IMR-90 (cell line): ENCODE data around the gene MSANTD1. TPM values are rescaled to one million over a fixed set of nuclear protein-coding genes. Genes with fewer than 3 reads are reported as not detected.

Experiments
- ATAC-seq: fragments of 200-7000 bp; cut with Tn5 transposase; 2 replicates; pipeline ENCODE4 v1.9.1; 2020; ENCODE audit warnings: low read depth, mild to moderate bottlenecking, moderate library complexity
- Bru-seq: library from RNA; stranded (reverse); fragments of 400-500 nt; gene quantifications from one replicate; lab custom pipeline; 2021; lab: Mats Ljungman, UMichigan
- BruChase-seq, 2 experiments: library from RNA; stranded (reverse); fragments of 400-500 nt; gene quantifications; one replicate each; lab custom pipeline; 2021; lab: Mats Ljungman, UMichigan
- BruUV-seq: library from RNA; stranded (reverse); fragments of 400-500 nt; replicated peaks from 2 replicates; lab custom pipeline; 2021; lab: Mats Ljungman, UMichigan
- CTCF ChIA-PET: fragments of 300-600 bp; formaldehyde crosslinking; extraction: SDS; loops from one replicate; lab custom pipeline; 2021; ENCODE audit warnings: antibody characterized with exemption; lab: Yijun Ruan, JAX
- POLR2A ChIA-PET: fragments of 300-600 bp; sonication (Branson Sonifier 250); formaldehyde crosslinking; loops from one replicate; lab custom pipeline; 2022; ENCODE audit warnings: antibody characterized with exemption; ENCODE audit not compliant: unreplicated experiment; lab: Charles Lee
- DNase-seq: peaks from one replicate; pipeline ENCODE4 v3.0.0; 2013
- H2AFZ ChIP-seq: replicated peaks from 2 replicates; pipeline ENCODE3; 2013; ENCODE audit warnings: low read length, mild to moderate bottlenecking; ENCODE audit not compliant: poor library complexity
- H2AK5ac ChIP-seq: 2 replicates; pipeline ENCODE4 v1.6.1; 2013; ENCODE audit warnings: low read depth, low read length, inconsistent platforms
- H2AK9ac ChIP-seq: replicated peaks from 2 replicates; pipeline ENCODE3; 2013; ENCODE audit warnings: mild to moderate bottlenecking, low read depth, low read length, moderate library complexity; ENCODE audit not compliant: poor library complexity
- H2BK120ac ChIP-seq: 2 replicates; pipeline ENCODE4 v1.6.1; 2013; ENCODE audit warnings: low read depth, low read length, inconsistent platforms
- H2BK15ac ChIP-seq: 3 replicates; pipeline ENCODE4 v1.6.1; 2013; ENCODE audit warnings: low read depth, low read length, inconsistent platforms
- H2BK20ac ChIP-seq: 2 replicates; pipeline ENCODE4 v1.6.1; 2013; ENCODE audit warnings: low read depth, mild to moderate bottlenecking, inconsistent platforms, low read length, moderate library complexity
- H2BK5ac ChIP-seq: 2 replicates; pipeline ENCODE4 v1.6.1; 2013; ENCODE audit warnings: mild to moderate bottlenecking, low read depth, low read length, inconsistent platforms; ENCODE audit not compliant: poor library complexity, severe bottlenecking
- H3K14ac ChIP-seq: replicated peaks from 2 replicates; pipeline ENCODE4 v1.6.1; 2013; ENCODE audit warnings: low read depth, low read length, inconsistent platforms
- H3K18ac ChIP-seq: 2 replicates; pipeline ENCODE4 v1.6.1; 2013; ENCODE audit warnings: low read depth, low read length, control low read depth
- H3K23ac ChIP-seq: 2 replicates; pipeline ENCODE4 v1.6.1; 2013; ENCODE audit warnings: low read depth, low read length, inconsistent platforms
- H3K27ac ChIP-seq: 2 replicates; pipeline ENCODE4 v1.5.1; 2013; ENCODE audit warnings: mild to moderate bottlenecking, control low read depth, low read length; ENCODE audit not compliant: insufficient read depth
- H3K27me3 ChIP-seq: 2 replicates; pipeline ENCODE4 v1.6.1; 2013; ENCODE audit warnings: low read length; ENCODE audit not compliant: control insufficient read depth, insufficient read depth
- H3K36me3 ChIP-seq: 2 replicates; pipeline ENCODE4 v1.6.1; 2013; ENCODE audit warnings: low read length, mixed read lengths; ENCODE audit not compliant: control insufficient read depth, insufficient read depth
- H3K4ac ChIP-seq: 2 replicates; pipeline ENCODE4 v1.6.1; 2013; ENCODE audit warnings: low read depth, low read length, inconsistent platforms
- H3K4me1 ChIP-seq: 2 replicates; pipeline ENCODE4 v1.6.1; 2013; ENCODE audit warnings: low read length, mixed read lengths; ENCODE audit not compliant: control insufficient read depth, insufficient read depth
- H3K4me2 ChIP-seq: 2 replicates; pipeline ENCODE4 v1.6.1; 2013; ENCODE audit warnings: low read depth, mild to moderate bottlenecking, control low read depth, low read length, moderate library complexity
- H3K4me3 ChIP-seq: 2 replicates; pipeline ENCODE4 v1.5.1; 2013; ENCODE audit warnings: low read depth, mild to moderate bottlenecking, control low read depth, low read length, moderate library complexity; ENCODE audit not compliant: insufficient read depth
- H3K56ac ChIP-seq: 2 replicates; pipeline ENCODE4 v1.6.1; 2013; ENCODE audit warnings: low read length, inconsistent platforms; ENCODE audit not compliant: insufficient read depth; ENCODE audit errors: extremely low read depth
- H3K79me1 ChIP-seq, 2 experiments: 2 replicates each; pipeline ENCODE4 v1.6.1; 2013; ENCODE audit warnings: low read length in 2 of 2, inconsistent platforms in 1 of 2, low read depth in 1 of 2
- H3K9ac ChIP-seq: 2 replicates; pipeline ENCODE4 v1.6.1; 2013; ENCODE audit warnings: low read depth, low read length, control low read depth
- H3K9me1 ChIP-seq: 2 replicates; pipeline ENCODE4 v1.6.1; 2013; ENCODE audit warnings: low read length, inconsistent platforms; ENCODE audit not compliant: insufficient read depth
- H3K9me3 ChIP-seq: 2 replicates; pipeline ENCODE4 v1.6.1; 2013; ENCODE audit warnings: low read length; ENCODE audit not compliant: control insufficient read depth, insufficient read depth
- H4K20me1 ChIP-seq: 2 replicates; pipeline ENCODE4 v1.6.1; 2013; ENCODE audit warnings: low read length, inconsistent platforms; ENCODE audit not compliant: insufficient read depth
- H4K5ac ChIP-seq: 2 replicates; pipeline ENCODE4 v1.6.1; 2013; ENCODE audit warnings: mild to moderate bottlenecking, low read depth, low read length, control low read depth
- H4K8ac ChIP-seq, 2 experiments: 2 replicates each; pipeline ENCODE4 v1.6.1; 2013; ENCODE audit warnings: low read depth in 2 of 2, low read length in 2 of 2, control low read depth in 1 of 2, inconsistent platforms in 1 of 2
- H4K91ac ChIP-seq: 2 replicates; pipeline ENCODE4 v1.6.1; 2013; ENCODE audit warnings: low read depth, low read length, inconsistent platforms; ENCODE audit not compliant: insufficient read depth
- BHLHE40 ChIP-seq: fragments of 150-350 bp; IDR thresholded peaks from 2 replicates; pipeline ENCODE4 v1.6.1; 2016; ENCODE audit warnings: mild to moderate bottlenecking, low read depth, low read length
- CEBPB ChIP-seq: IDR thresholded peaks from 2 replicates; pipeline ENCODE4 v1.6.1; 2012; ENCODE audit warnings: low read depth, low read length, improper control_type of control experiment
- CHD1 ChIP-seq: IDR thresholded peaks from 2 replicates; pipeline ENCODE4 v1.6.1; 2012; ENCODE audit warnings: low read depth, low read length, improper control_type of control experiment
- ELK1 ChIP-seq: fragments of 150-350 bp; IDR thresholded peaks from 2 replicates; pipeline ENCODE4 v1.6.1; 2016; ENCODE audit warnings: low read depth, mild to moderate bottlenecking, low read length, moderate library complexity, borderline replicate concordance
- FOS ChIP-seq: fragments of 150-350 bp; IDR thresholded peaks from 2 replicates; pipeline ENCODE4 v1.6.1; 2016; ENCODE audit warnings: low read depth, low read length
- MAFK ChIP-seq: IDR thresholded peaks from 2 replicates; pipeline ENCODE4 v1.6.1; 2012; ENCODE audit warnings: low read depth, low read length, improper control_type of control experiment
- MAZ ChIP-seq: IDR thresholded peaks from 2 replicates; pipeline ENCODE4 v1.6.1; 2012; ENCODE audit warnings: low read depth, mild to moderate bottlenecking, low read length, improper control_type of control experiment, moderate library complexity, borderline replicate concordance
- POLR2A ChIP-seq: IDR thresholded peaks from 2 replicates; pipeline ENCODE4 v1.6.1; 2012; ENCODE audit warnings: mild to moderate bottlenecking, low read depth, low read length
- RAD21 ChIP-seq: IDR thresholded peaks from 2 replicates; pipeline ENCODE4 v1.6.1; 2012; ENCODE audit warnings: low read length, improper control_type of control experiment
- RCOR1 ChIP-seq: IDR thresholded peaks from 2 replicates; pipeline ENCODE4 v1.6.1; 2012; ENCODE audit warnings: mild to moderate bottlenecking, low read length, improper control_type of control experiment; ENCODE audit not compliant: insufficient replicate concordance
- SMC3 ChIP-seq: fragments of 150-350 bp; IDR thresholded peaks from 2 replicates; pipeline ENCODE4 v1.6.1; 2016; ENCODE audit warnings: low read depth, mild to moderate bottlenecking, antibody characterized with exemption, low read length, moderate library complexity
- WGBS, 2 experiments: methylation state at CpG; one replicate each; pipeline versions ENCODE4 v1.1.5 to v1.1.7; 2013; ENCODE audit warnings: missing lambda C conversion rate in 2 of 2; ENCODE audit not compliant: insufficient read length in 1 of 2; ENCODE audit errors: extremely low coverage in 2 of 2; 5-methylcytosine and 5-hydroxymethylcytosine counted together
- dilution Hi-C: fragments of 300-500 bp; cut with HindIII; formaldehyde crosslinking; loops from one replicate; pipeline ENCODE4 v1.14.3; 2018; ENCODE audit warnings: low sequenced_read_pairs; ENCODE audit not compliant: unreplicated experiment
- in situ Hi-C: fragments of 300-500 bp; cut with MboI; formaldehyde crosslinking; loops from 3 replicates; pipeline ENCODE4 v1.14.3; 2019; ENCODE audit warnings: low sequenced_read_pairs, inconsistent platforms, mixed read lengths
- intact Hi-C: fragments of 100-400 bp; cut with micrococcal nuclease; formaldehyde crosslinking; loops from 2 replicates; pipeline ENCODE4 v1.10.0; 2022
- long read RNA-seq: library from polyadenylated mRNA; unstranded; transcript quantifications from one replicate; pipeline ENCODE4 v2.0.0, GENCODE V29; 2021; ENCODE audit not compliant: unreplicated experiment
- polyA plus RNA-seq, 3 experiments: library from polyadenylated mRNA; depleted of rRNA; stranded (reverse); fragments of >200 nt; gene quantifications; 2 replicates each; pipeline ENCODE4 v1.2.3, GENCODE V29; 2012; ENCODE audit warnings: low replicate concordance in 1 of 3
- total RNA-seq: library from RNA; depleted of rRNA; stranded (reverse); fragments of >200 nt; gene quantifications from 2 replicates; pipeline ENCODE4 v1.2.3, GENCODE V29; 2012; rRNA removed
- TF ChIP-seq, protein P1 (sequence below): conservative IDR thresholded peaks from 2 replicates; pipeline ENCODE4 v1.5.1; 2012; ENCODE audit warnings: mild to moderate bottlenecking, low read depth, low read length, improper control_type of control experiment
- TF ChIP-seq, protein P2 (sequence below): fragments of 150-350 bp; IDR thresholded peaks from 2 replicates; pipeline ENCODE4 v1.6.1; 2017; ENCODE audit warnings: mild to moderate bottlenecking, antibody characterized with exemption, low read length, low read depth

Gene MSANTD1
- total RNA-seq (under 0.01 and 0.28 TPM in 2 replicates), polyA plus RNA-seq (2012; rRNA removed) (0.07 and 0.09 TPM in 2 replicates), Bru-seq, nascent RNA (percentile 47 among the genes with signal in this experiment), BruChase-seq, experiment 1, labeled RNA remaining after a 6-hour chase (percentile 45 among the genes with signal in this experiment), BruChase-seq, experiment 2, labeled RNA remaining after a 2-hour chase (percentile 47 among the genes with signal in this experiment)
- polyA plus RNA-seq (2012; cell fraction: cytosol; rRNA removed): 0.07 TPM in 1 of 2 replicates, not detected in the other
- 1.2 and 2.0 TPM in 2 replicates for polyA plus RNA-seq (2012; cell fraction: nucleus; rRNA removed; ENCODE audit: low replicate concordance)
- long read RNA-seq: 0 reads

DNA sequence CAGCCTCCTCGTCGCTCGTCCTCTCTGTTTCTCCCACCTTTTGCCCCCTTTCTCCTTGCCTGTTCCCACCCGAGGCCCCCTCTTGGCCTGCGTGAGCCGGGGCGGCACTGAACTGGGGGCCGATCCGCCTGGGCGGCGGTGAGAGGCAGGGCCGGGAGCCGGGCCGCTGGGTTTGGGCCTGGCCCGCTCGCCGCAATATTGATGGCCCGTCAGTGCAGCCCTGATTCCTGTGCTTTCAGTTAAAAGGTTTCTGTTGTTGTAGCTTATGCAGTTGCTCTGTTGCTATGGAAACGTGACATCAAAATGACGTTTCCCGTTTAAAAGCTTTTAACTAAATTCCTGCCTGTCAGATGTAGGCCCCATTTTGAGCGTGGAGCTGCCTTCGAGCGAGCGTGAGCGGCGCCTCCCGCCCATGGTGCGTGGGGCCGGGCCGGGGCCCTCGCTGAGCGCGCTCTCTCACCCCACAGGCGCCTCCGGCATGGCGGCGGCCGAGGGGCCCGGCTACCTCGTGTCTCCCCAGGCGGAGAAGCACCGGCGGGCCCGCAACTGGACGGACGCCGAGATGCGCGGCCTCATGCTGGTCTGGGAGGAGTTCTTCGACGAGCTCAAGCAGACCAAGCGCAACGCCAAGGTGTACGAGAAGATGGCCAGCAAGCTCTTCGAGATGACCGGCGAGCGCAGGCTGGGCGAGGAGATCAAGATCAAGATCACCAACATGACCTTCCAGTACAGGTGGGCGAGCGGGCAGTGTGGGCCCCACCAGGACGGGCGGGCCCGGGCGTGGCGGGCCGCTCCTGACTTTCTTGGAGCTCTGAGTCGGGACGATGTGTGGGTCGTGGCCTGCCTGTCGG is at the start of gene MSANTD1:
TSS of gene MSANTD1 (plus strand) at position 349 of the 851 bp plus-strand sequence. CDS start at position 413, 64 bp downstream.
- Histone ChIP-seq H2BK15ac (no peak within 1 kb of the TSS), H3K9ac (no peak within 1 kb of the TSS), H3K4me1 (no peaks in the 10 kb centered on the region), H3K18ac (no peak within 1 kb of the TSS), H3K4ac (no peak within 1 kb of the TSS), H4K20me1 (no peaks in the 10 kb centered on the region; the same call in 1 of the 2 replicates), H3K36me3 (peaks cover 3% of the 10 kb centered on the region; the same call in 1 of the 2 replicates), H3K4me2 (no peak within 1 kb of the TSS), H3K4me3 (no peak within 1 kb of the TSS), H3K27me3 (no peaks in the 10 kb centered on the region), H2BK20ac (no peak within 1 kb of the TSS), H4K5ac (no peak within 1 kb of the TSS), H4K91ac (no peak within 1 kb of the TSS), H3K9me3 (no peaks in the 10 kb centered on the region), H2AFZ (no peak within 1 kb of the TSS), H4K8ac (no peak within 1 kb of the TSS), H2BK5ac (no peak within 1 kb of the TSS), H2AK5ac (no peak within 1 kb of the TSS), H3K79me1 (no peaks in the 10 kb centered on the region), H3K14ac (no peak within 1 kb of the TSS), H3K9me1 (no peaks in the 10 kb centered on the region; the same call in 1 of the 2 replicates), H3K23ac (no peak within 1 kb of the TSS), H3K27ac (no peak within 1 kb of the TSS), H2BK120ac (no peak within 1 kb of the TSS), H3K56ac (no peak within 1 kb of the TSS), H2AK9ac (no peak within 1 kb of the TSS)
- dilution Hi-C loops (no loop called here), intact Hi-C loops (no loop called here), in situ Hi-C loops (no loop called here)
- no TSS peak for BruUV-seq
- ChIA-PET POLR2A (no interaction called here), CTCF (no interaction called here)
- ATAC-seq: no peak
- WGBS, 2 experiments: 87% methylated on average over 43 of the region's 72 CpGs; no CpG with 5 or more reads in 1 of the 2 experiments
- DNase-seq: peak; percentile 60
- TF ChIP-seq ELK1 (no peak), CEBPB (no peak), BHLHE40 (no peak), POLR2A (no peak), RAD21 (no peak), MAFK (no peak), FOS (no peak), RCOR1 (no peak), MAZ (no peak), SMC3 (no peak), CHD1 (no peak)
- TF ChIP-seq, protein P1, sequence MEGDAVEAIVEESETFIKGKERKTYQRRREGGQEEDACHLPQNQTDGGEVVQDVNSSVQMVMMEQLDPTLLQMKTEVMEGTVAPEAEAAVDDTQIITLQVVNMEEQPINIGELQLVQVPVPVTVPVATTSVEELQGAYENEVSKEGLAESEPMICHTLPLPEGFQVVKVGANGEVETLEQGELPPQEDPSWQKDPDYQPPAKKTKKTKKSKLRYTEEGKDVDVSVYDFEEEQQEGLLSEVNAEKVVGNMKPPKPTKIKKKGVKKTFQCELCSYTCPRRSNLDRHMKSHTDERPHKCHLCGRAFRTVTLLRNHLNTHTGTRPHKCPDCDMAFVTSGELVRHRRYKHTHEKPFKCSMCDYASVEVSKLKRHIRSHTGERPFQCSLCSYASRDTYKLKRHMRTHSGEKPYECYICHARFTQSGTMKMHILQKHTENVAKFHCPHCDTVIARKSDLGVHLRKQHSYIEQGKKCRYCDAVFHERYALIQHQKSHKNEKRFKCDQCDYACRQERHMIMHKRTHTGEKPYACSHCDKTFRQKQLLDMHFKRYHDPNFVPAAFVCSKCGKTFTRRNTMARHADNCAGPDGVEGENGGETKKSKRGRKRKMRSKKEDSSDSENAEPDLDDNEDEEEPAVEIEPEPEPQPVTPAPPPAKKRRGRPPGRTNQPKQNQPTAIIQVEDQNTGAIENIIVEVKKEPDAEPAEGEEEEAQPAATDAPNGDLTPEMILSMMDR: no peak
- TF ChIP-seq, protein P2, sequence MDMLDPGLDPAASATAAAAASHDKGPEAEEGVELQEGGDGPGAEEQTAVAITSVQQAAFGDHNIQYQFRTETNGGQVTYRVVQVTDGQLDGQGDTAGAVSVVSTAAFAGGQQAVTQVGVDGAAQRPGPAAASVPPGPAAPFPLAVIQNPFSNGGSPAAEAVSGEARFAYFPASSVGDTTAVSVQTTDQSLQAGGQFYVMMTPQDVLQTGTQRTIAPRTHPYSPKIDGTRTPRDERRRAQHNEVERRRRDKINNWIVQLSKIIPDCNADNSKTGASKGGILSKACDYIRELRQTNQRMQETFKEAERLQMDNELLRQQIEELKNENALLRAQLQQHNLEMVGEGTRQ: no peak
